HG03460 (cell line): Measurements from ENCODE around the gene PDXDC1.
"Not testable (repeated sequence)": the region's sequence is repeated elsewhere in the genome, so short reads cannot be mapped to it uniquely, and the experiment has no call there.

Experiments
- ATAC-seq: cut with Tn5 transposase; IDR thresholded peaks from one replicate; pipeline ENCODE4 v1.9.1; 2021; ENCODE audit not compliant: unreplicated experiment

PDXDC1 gene

GRCh38 chr16:14971621-14972228 is 3.1 kb upstream of the PDXDC1 start:
- not testable (repeated sequence) for ATAC-seq

GRCh38 chr16:14973785-14974322 is 972 bp upstream of the PDXDC1 start:
- not testable (repeated sequence) for ATAC-seq

DNA sequence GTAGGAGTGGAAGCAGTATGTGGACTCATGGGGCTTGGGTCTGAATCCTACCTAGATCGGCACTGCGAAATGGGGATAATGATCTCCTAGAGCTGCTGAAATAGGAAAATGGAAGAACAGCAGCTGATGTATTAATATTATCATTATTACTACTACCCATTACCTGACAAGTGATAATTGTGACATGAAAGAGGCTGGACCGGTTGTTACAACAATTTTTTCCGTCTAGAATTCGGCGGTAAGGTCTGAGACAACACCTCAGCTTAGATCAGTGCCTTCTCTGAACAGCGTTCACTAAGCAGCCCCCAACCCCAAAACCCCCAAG is 533 bp upstream of the PDXDC1 start:
- not testable (repeated sequence) for ATAC-seq

- peak; percentile 6 for ATAC-seq
Measured at GRCh38 chr16:14975418-14976194, 780 bp downstream of the PDXDC1 start.

DNA sequence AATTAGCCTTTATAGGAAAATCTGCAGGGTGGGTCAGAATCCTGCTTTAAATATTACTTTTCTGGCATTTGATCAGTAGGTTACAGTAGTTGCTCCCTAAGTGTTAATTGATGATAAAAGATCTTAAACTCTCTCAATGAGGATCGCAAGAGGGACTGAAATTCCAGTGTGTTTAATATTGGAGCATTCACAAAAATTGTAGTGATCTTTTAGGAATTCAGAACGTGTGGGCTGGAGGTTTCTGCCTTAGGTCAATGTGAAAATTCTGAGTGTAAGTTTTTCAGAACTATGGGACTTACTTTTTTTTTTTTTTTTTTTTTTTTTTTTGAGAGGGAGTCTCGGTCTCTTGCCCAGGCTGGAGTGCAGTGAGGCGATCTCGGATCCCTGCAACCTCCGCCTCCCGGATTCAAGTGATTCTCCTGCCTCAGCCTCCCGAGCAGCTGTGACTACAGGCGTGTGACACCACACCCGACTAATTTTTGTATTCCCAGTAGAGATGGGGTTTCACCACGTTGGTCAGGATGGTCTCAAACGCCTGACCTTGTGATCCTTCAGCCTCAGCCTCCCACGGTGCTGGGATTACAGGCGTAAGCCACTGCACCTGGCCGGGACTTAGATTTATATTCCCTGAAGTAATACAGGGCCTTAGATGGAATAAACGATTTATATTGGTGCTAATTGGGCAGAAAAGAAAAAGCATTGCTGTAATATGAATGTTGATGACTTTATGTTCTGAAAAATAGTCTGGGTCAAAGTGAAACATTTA is 2.3 kb downstream of the PDXDC1 start:
- ATAC-seq, result not testable (repeated sequence)

DNA sequence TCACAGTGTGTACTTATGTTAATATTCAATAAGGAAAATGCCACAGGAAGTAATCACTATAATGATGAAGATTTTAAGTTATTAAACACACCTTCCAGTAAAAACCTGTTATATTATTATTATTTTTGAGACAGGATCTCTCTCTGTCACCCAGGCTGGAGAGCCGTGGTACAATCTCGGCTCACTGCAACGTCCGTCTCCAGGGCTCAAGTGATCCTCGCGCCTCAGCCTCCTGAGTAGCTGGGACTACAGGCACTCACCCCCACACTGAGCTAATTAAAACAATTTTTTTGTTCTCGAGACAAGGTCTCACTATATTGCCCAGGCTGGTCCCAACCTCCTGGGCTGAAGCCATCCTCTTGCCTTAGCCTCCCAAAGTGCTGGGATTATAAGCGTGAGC is 3.5 kb downstream of the PDXDC1 start:
- not testable (repeated sequence) for ATAC-seq

DNA sequence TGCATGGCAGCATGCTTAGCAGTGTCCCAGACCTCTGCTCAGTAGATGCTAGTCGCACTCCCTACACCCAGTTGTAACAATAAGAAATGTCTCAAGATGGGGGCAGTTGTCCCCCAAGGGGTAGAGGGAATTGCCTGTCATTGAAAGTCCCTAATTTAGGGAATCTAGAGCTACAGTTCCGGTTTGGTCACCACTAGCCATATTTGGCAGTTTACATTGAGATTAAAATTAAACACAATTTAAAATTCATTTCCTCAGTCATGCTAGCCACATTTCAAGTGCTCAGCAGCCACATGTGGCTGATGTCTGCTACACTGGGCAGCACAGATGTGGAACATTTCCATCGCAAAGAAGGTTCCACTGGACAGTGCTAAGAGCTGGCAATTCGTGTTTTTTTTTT is 4.1 kb downstream of the PDXDC1 start:
- not testable (repeated sequence) for ATAC-seq

DNA sequence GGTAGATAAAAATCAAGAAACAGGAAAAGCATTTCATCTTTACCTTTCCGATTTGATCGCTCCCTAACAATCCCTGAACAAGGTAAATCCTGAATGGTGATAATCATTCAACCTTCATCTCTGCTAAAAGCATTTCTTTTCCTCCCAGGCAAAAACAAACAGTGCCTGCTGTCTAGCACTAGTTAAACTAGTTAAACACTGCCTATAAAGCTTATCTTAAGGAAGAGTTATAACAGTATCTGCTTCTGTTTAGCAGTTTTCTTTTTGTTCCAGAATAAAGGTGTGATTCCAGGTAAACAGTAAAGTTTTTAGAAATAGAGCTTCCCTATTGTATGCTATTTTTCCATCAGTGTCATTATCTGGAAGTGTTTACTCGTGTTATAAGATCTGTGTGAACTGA is 6.4 kb downstream of the PDXDC1 start:
- not testable (repeated sequence) for ATAC-seq

DNA sequence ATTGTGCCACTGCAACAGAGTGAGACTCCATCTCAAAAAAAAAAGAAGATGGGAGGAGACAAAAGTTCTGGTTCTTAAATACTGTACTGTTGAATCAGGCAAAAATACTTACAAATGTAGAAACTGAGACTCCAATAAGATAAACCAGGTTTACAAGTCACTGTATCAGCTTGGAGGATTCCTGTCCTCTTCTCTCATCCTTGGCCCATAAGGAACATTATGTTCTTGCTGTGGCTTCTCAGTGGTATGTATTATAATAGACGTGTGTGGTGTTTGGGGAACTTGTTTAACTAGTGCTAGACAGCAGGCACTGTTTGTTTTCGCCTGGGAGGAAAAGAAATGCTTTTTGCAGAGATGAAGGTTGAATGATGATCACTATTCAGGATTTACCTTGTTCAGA is 7.7 kb downstream of the PDXDC1 start:
- not testable (repeated sequence) for ATAC-seq

- not testable (repeated sequence) for ATAC-seq
Measured at GRCh38 chr16:14988092-14988491, 13.3 kb downstream of the PDXDC1 start.

DNA sequence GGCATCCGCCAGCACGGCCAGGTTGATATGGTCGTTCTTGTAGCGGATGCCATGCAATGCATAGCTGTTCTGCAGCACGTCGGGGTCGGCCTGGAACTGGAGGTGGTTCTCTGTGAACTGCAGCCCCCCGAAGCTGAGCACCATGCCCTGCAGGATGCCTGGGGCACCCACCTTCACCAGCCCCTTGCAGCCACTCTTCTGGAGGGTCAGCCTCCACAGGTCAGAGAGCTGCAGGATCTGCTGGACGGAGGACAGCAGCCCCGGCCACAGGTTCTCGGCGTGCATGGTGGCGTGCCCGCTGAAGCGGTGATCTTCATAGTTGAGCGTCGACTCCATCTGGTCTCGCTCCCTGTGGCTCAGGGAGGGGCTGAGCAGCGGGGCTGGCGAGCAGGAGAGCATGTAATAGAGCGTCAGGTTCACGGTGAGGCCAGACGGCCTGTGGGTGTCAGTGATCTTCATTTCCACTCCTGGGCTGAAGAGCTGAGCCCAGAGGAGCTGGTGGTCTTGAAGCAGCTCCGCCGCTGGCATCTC is 13.9 kb downstream of the PDXDC1 start:
- ATAC-seq, result not testable (repeated sequence)

DNA sequence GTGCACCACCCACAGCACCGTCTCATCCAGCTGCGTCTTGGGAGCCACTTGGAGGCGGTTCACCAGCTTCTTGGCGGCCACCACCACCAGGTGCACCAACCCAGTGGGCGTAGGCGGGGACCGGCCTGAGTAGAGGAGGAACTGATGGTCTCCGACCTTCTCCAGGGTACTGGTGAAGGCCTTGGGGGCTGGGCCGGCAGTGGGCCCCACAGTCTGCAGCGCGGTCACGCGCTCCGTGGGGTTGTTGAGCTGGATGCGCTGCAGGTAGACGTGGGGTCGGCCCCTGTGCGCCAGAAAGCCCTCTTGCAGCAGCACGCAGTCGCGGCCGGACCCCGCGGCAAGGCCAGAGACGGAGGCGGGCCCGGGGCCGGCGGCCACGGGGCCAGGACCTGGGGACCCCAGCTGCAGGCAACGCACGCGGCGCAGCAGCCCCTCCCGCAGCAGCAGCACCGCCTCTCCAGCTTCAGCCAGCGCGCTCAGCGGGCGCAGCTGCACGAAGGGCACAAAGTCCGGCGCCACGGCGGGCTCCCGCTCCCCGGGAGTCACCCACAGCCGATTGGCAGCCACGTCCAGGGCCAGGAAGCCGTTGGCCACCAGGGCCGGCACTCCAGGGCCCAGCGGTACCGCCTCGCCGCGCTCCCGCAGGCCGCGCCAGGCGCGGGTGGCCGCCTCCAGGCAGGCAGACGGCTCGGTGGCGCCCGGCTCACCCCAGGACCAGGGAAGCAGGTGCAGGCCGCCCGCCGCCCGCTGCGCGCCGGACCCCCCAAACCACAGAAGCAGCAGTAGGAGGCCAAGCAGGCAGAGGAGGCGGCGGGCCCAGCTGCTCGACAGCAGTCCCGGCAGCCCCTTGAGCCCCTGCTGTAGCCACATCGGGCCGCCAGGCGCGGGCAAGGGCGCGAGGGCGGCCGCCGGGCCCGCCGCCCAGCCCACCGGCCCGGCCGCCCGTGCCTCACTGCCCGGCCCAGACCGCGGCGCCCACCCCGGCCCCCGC is 14.8 kb downstream of the PDXDC1 start:
- ATAC-seq, result not testable (repeated sequence)

DNA sequence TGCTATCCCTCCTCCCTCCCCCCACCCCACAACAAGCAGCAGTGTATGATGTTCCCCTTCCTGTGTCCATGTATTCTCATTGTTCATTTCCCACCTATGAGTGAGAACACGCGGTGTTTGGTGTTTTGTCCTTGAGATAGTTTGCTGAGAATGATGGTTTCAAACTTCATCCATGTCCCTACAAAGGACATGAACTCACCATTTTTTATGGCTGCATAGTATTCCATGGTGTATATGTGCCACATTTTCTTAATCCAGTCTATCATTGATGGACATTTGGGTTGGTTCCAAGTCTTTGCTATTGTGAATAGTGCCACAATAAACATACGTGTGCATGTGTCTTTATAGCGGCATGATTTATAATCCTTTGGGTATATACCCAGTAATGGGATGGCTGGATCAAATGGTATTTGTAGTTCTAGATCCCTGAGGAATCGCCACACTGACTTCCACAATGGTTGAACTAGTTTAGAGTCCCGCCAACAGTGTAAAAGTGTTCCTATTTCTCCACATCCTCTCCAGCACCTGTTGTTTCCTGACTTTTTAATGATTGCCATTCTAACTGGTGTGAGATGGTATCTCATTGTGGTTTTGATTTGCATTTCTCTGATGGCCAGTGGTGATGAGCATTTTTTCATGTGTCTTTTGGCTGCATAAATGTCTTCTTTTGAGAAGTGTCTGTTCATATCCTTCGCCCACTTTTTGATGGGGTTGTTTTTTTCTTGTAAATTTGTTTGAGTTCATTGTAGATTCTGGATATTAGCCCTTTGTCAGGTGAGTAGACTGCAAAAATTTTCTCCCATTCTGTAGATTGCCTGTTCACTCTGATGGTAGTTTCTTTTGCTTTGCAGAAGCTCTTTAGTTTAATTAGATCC is 18.7 kb downstream of the PDXDC1 start:
- not testable (repeated sequence) for ATAC-seq

- ATAC-seq, result not testable (repeated sequence)
Measured at GRCh38 chr16:14996702-14997101, 21.9 kb downstream of the PDXDC1 start.

- not testable (repeated sequence) for ATAC-seq
Measured at GRCh38 chr16:14998300-14998699, 23.5 kb downstream of the PDXDC1 start.

- ATAC-seq, result not testable (repeated sequence)
Measured at GRCh38 chr16:14999845-15000244, 25.0 kb downstream of the PDXDC1 start.

DNA sequence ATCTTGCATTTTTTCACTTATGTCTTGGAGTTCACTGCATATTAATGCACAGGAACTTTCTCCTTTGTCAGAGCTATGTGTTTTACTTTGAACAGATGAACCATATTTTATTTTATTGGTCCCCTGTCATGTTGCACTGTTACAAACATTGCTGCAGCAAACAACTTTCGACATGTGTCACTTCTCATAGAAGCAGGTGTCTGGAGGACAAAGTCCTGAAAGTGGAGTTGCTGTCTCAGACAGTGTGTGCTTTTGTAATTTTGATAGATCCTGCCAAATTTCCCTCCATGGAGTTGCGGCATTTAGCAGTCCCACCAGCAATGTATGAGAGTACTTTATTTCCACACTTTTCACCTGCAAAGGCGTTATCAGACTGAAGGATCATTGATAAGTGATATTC is 27.6 kb downstream of the PDXDC1 start:
- not testable (repeated sequence) for ATAC-seq

DNA sequence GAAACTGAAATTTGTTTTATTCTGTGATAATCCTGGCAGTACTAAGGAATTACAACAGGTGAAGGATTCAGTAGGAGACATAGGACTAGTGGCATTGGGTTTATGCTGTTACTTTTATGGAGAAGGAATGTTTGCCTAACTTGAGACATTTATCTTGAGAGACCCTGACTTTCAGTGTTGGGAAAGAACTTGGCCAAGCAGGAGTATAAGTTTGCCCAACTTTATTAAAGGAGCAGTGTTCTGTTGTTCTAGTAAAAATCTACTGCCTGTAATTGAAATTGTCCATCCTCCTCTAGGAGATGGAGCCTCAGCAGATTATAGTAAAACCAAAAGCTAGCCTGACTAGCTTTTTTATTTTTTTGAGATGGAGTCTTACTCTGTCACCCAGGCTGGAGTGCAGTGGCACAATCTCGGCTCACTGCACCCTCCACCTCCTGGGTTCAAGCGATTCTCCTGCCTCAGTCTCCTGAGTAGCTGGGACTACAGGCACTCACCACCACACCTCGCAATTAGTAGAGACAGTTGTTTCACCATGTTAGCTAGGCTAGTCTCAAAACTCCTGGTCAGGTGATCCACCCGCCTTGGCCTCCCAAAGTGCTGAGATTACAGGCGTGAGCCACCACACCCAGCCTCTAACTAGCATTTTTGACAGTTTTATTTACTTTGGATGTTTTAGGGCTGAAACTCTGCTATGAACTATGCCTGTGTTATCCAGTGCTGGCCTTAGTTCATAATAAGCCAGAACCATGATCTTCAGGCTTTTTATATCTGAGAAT is 30.7 kb downstream of the PDXDC1 start:
- ATAC-seq, result not testable (repeated sequence)
